ENCODE measurements around the gene TCP11. TPM values are rescaled to one million over a fixed set of nuclear protein-coding genes. Genes with fewer than 3 reads are reported as not detected.

TCP11 gene
- total and polyA plus RNA-seq, 5 donors from 2014 or later = not detected

GRCh38 chr6:35091346-35092083, 49.6 kb downstream of the TCP11 start:
- Histone ChIP-seq H3K27me3 (ENCODE audit: control insufficient read depth, insufficient read depth, low read length) (no peaks in the 10 kb centered on the region), H3K27ac (ENCODE audit: insufficient read depth, low read length, poor library complexity, severe bottlenecking) (no peak overlapping the region), H3K36me3 (ENCODE audit: control insufficient read depth, insufficient read depth, low read length) (peaks cover 17% of the 10 kb centered on the region), H3K4me3 (ENCODE audit: low read depth, low read length) (no peak overlapping the region), H3K4me1 (ENCODE audit: control insufficient read depth, insufficient read depth, low read length, poor library complexity, severe bottlenecking) (no peaks in the 10 kb centered on the region), H3K9me3 (ENCODE audit: control insufficient read depth in 2 of 2, low read length in 2 of 2) (no peaks in the 10 kb centered on the region)
- H3K9me3 Mint-ChIP-seq = no peaks in the 10 kb centered on the region
- H3K27ac Mint-ChIP-seq = no peak overlapping the region
- H3K36me3 Mint-ChIP-seq = peaks cover 27% of the 10 kb centered on the region
- H3K27me3 Mint-ChIP-seq = peaks cover 9% of the 10 kb centered on the region
- H3K4me1 Mint-ChIP-seq = peaks cover 0 to 4% (median 0%) of the 10 kb centered on the region in 4 donors
- ATAC-seq (ENCODE audit: low read depth in 2 of 2) (no peak), DNase-seq (no peak)
- no peak overlapping the region for H3K4me3 Mint-ChIP-seq

GRCh38 chr6:35090734-35091133, 50.4 kb downstream of the TCP11 start:
- Histone ChIP-seq H3K4me1 (ENCODE audit: control insufficient read depth, insufficient read depth, low read length, poor library complexity, severe bottlenecking) (no peaks in the 10 kb centered on the region), H3K4me3 (ENCODE audit: low read depth, low read length) (no peak overlapping the region), H3K27ac (ENCODE audit: insufficient read depth, low read length, poor library complexity, severe bottlenecking) (no peak overlapping the region), H3K36me3 (ENCODE audit: control insufficient read depth, insufficient read depth, low read length) (peaks cover 17% of the 10 kb centered on the region), H3K9me3 (ENCODE audit: control insufficient read depth in 2 of 2, low read length in 2 of 2) (no peaks in the 10 kb centered on the region), H3K27me3 (ENCODE audit: control insufficient read depth, insufficient read depth, low read length) (no peaks in the 10 kb centered on the region)
- peaks cover 0 to 2% (median 0%) of the 10 kb centered on the region in 4 donors for H3K4me1 Mint-ChIP-seq
- H3K27ac Mint-ChIP-seq = no peak overlapping the region
- ATAC-seq (ENCODE audit: low read depth in 2 of 2) (no peak), DNase-seq (no peak)
- peaks cover 4% of the 10 kb centered on the region for H3K27me3 Mint-ChIP-seq
- H3K9me3 Mint-ChIP-seq = no peaks in the 10 kb centered on the region
- H3K4me3 Mint-ChIP-seq = no peak overlapping the region
- H3K36me3 Mint-ChIP-seq = peaks cover 32% of the 10 kb centered on the region

GRCh38 chr6:35089935-35090505, 51.1 kb downstream of the TCP11 start:
- ATAC-seq (ENCODE audit: low read depth in 2 of 2) (no peak), DNase-seq (peak in 1 of 3 donors; percentile 21)
- H3K27me3 Mint-ChIP-seq = peaks cover 4% of the 10 kb centered on the region
- no peak overlapping the region for H3K27ac Mint-ChIP-seq
- no peak overlapping the region for H3K4me3 Mint-ChIP-seq
- no peaks in the 10 kb centered on the region for H3K4me1 Mint-ChIP-seq
- Histone ChIP-seq H3K9me3 (ENCODE audit: control insufficient read depth in 2 of 2, low read length in 2 of 2) (no peaks in the 10 kb centered on the region), H3K36me3 (ENCODE audit: control insufficient read depth, insufficient read depth, low read length) (peaks cover 24% of the 10 kb centered on the region), H3K4me1 (ENCODE audit: control insufficient read depth, insufficient read depth, low read length, poor library complexity, severe bottlenecking) (no peaks in the 10 kb centered on the region), H3K27ac (ENCODE audit: insufficient read depth, low read length, poor library complexity, severe bottlenecking) (no peak overlapping the region), H3K4me3 (ENCODE audit: low read depth, low read length) (no peak overlapping the region), H3K27me3 (ENCODE audit: control insufficient read depth, insufficient read depth, low read length) (no peaks in the 10 kb centered on the region)
- H3K36me3 Mint-ChIP-seq = peaks cover 37% of the 10 kb centered on the region
- H3K9me3 Mint-ChIP-seq = no peaks in the 10 kb centered on the region

GRCh38 chr6:35089216-35089934, 51.8 kb downstream of the TCP11 start:
- H3K4me1 ChIP-seq (ENCODE audit: control insufficient read depth, insufficient read depth, low read length, poor library complexity, severe bottlenecking) = no peaks in the 10 kb centered on the region
- H3K4me1 Mint-ChIP-seq = no peaks in the 10 kb centered on the region
- peaks cover 4% of the 10 kb centered on the region for H3K27me3 Mint-ChIP-seq
- no peaks in the 10 kb centered on the region for H3K9me3 Mint-ChIP-seq
- no peak overlapping the region for H3K4me3 ChIP-seq (ENCODE audit: low read depth, low read length)
- H3K9me3 ChIP-seq (ENCODE audit: control insufficient read depth in 2 of 2, low read length in 2 of 2) = no peaks in the 10 kb centered on the region
- H3K27ac ChIP-seq (ENCODE audit: insufficient read depth, low read length, poor library complexity, severe bottlenecking) = no peak overlapping the region
- H3K36me3 ChIP-seq (ENCODE audit: control insufficient read depth, insufficient read depth, low read length) = peaks cover 25% of the 10 kb centered on the region
- no peaks in the 10 kb centered on the region for H3K27me3 ChIP-seq (ENCODE audit: control insufficient read depth, insufficient read depth, low read length)
- no peak overlapping the region for H3K27ac Mint-ChIP-seq
- peaks cover 38% of the 10 kb centered on the region for H3K36me3 Mint-ChIP-seq
- no peak for ATAC-seq (ENCODE audit: low read depth in 2 of 2)
- no peak for DNase-seq
- H3K4me3 Mint-ChIP-seq = no peak overlapping the region

- DNase-seq = no peak
- no peaks in the 10 kb centered on the region for H3K4me1 ChIP-seq (ENCODE audit: control insufficient read depth, insufficient read depth, low read length, poor library complexity, severe bottlenecking)
- peaks cover 41% of the 10 kb centered on the region for H3K36me3 Mint-ChIP-seq
- no peak overlapping the region for H3K4me3 Mint-ChIP-seq
- no peak for ATAC-seq (ENCODE audit: low read depth in 2 of 2)
- no peaks in the 10 kb centered on the region for H3K27me3 ChIP-seq (ENCODE audit: control insufficient read depth, insufficient read depth, low read length)
- H3K4me3 ChIP-seq (ENCODE audit: low read depth, low read length) = no peak overlapping the region
- H3K9me3 ChIP-seq (ENCODE audit: control insufficient read depth in 2 of 2, low read length in 2 of 2) = no peaks in the 10 kb centered on the region
- peaks cover 25% of the 10 kb centered on the region for H3K36me3 ChIP-seq (ENCODE audit: control insufficient read depth, insufficient read depth, low read length)
- peaks cover 4% of the 10 kb centered on the region for H3K27me3 Mint-ChIP-seq
- H3K27ac ChIP-seq (ENCODE audit: insufficient read depth, low read length, poor library complexity, severe bottlenecking) = no peak overlapping the region
- no peaks in the 10 kb centered on the region for H3K4me1 Mint-ChIP-seq
- H3K27ac Mint-ChIP-seq = no peak overlapping the region
- H3K9me3 Mint-ChIP-seq = no peaks in the 10 kb centered on the region
These were observed 52.6 kb downstream of the TCP11 start for GRCh38 chr6:35088281-35089215.

GRCh38 chr6:35087361-35088280, 53.5 kb downstream of the TCP11 start:
- H3K9me3 Mint-ChIP-seq = no peaks in the 10 kb centered on the region
- ATAC-seq (ENCODE audit: low read depth in 2 of 2) = no peak
- H3K36me3 Mint-ChIP-seq = peaks cover 48% of the 10 kb centered on the region

More at GRCh38 chr6:35087361-35088280, 53.5 kb downstream of the TCP11 start:
- no peak overlapping the region for H3K4me3 ChIP-seq (ENCODE audit: low read depth, low read length)
- peaks cover 4% of the 10 kb centered on the region for H3K27me3 Mint-ChIP-seq
- H3K27ac ChIP-seq (ENCODE audit: insufficient read depth, low read length, poor library complexity, severe bottlenecking) = no peak overlapping the region
- no peak for DNase-seq
- no peak overlapping the region for H3K4me3 Mint-ChIP-seq
- peaks cover 32% of the 10 kb centered on the region for H3K36me3 ChIP-seq (ENCODE audit: control insufficient read depth, insufficient read depth, low read length)
- H3K27me3 ChIP-seq (ENCODE audit: control insufficient read depth, insufficient read depth, low read length) = no peaks in the 10 kb centered on the region
- H3K4me1 Mint-ChIP-seq = no peaks in the 10 kb centered on the region
- no peaks in the 10 kb centered on the region for H3K4me1 ChIP-seq (ENCODE audit: control insufficient read depth, insufficient read depth, low read length, poor library complexity, severe bottlenecking)
- H3K27ac Mint-ChIP-seq = no peak overlapping the region
- no peaks in the 10 kb centered on the region for H3K9me3 ChIP-seq (ENCODE audit: control insufficient read depth in 2 of 2, low read length in 2 of 2)

Data from CD4-positive, CD25-positive, alpha-beta regulatory T cell (primary cell).